ENCODE data around the gene RBMS3.
"Not testable (repeated sequence)": the region's sequence is repeated elsewhere in the genome, so short reads cannot be mapped to it uniquely, and the experiment has no call there.

RBMS3 gene

GRCh38 chr3:29280404-29281093 is at the start of gene RBMS3:
TSS of gene RBMS3 (plus strand) at chr3:29281071.
- peak; percentile 5 to 17 for DNase-seq

GRCh38 chr3:29233126-29233525 is 47.7 kb upstream of the RBMS3 start:
- DNase-seq, result not testable (repeated sequence)

- DNase-seq, result no peak
These were observed 44.6 kb upstream of the RBMS3 start for GRCh38 chr3:29236146-29236840.

GRCh38 chr3:29239376-29239775 is 41.5 kb upstream of the RBMS3 start:
- DNase-seq, result no peak

- DNase-seq, result no peak
These were observed 40.6 kb upstream of the RBMS3 start for GRCh38 chr3:29240248-29240647.

GRCh38 chr3:29240887-29241286 is 40.0 kb upstream of the RBMS3 start:
- DNase-seq, result no peak

- no peak for DNase-seq
These were observed 39.0 kb upstream of the RBMS3 start for GRCh38 chr3:29241855-29242254.

- no peak for DNase-seq
These were observed 38.6 kb upstream of the RBMS3 start for GRCh38 chr3:29242296-29242695.

- no peak for DNase-seq
These were observed 35.4 kb upstream of the RBMS3 start for GRCh38 chr3:29245441-29245840.

GRCh38 chr3:29247088-29247745 is 33.7 kb upstream of the RBMS3 start:
- no peak for DNase-seq

GRCh38 chr3:29249829-29250345 is 31.0 kb upstream of the RBMS3 start:
- no peak for DNase-seq

GRCh38 chr3:29255854-29256696 is 24.8 kb upstream of the RBMS3 start:
- DNase-seq, result no peak

- no peak for DNase-seq
These were observed 22.7 kb upstream of the RBMS3 start for GRCh38 chr3:29258161-29258560.

GRCh38 chr3:29261119-29261518 is 19.8 kb upstream of the RBMS3 start:
- DNase-seq, result no peak

GRCh38 chr3:29263476-29263875 is 17.4 kb upstream of the RBMS3 start:
- no peak for DNase-seq

- no peak for DNase-seq
These were observed 15.3 kb upstream of the RBMS3 start for GRCh38 chr3:29265509-29266072.

GRCh38 chr3:29267226-29267625 is 13.6 kb upstream of the RBMS3 start:
- DNase-seq, result no peak

GRCh38 chr3:29268651-29269050 is 12.2 kb upstream of the RBMS3 start:
- no peak for DNase-seq

GRCh38 chr3:29270752-29271151 is 10.1 kb upstream of the RBMS3 start:
- DNase-seq, result no peak

- no peak for DNase-seq
These were observed 9.4 kb upstream of the RBMS3 start for GRCh38 chr3:29271475-29271874.

- no peak for DNase-seq
These were observed 6.2 kb upstream of the RBMS3 start for GRCh38 chr3:29274667-29275066.

GRCh38 chr3:29275309-29275708 is 5.6 kb upstream of the RBMS3 start:
- no peak for DNase-seq

GRCh38 chr3:29277249-29277648 is 3.6 kb upstream of the RBMS3 start:
- no peak for DNase-seq

All from CD4-positive, alpha-beta T cell treated with Interleukin-4 for 1 hour (primary cell).